B cell (primary cell): ENCODE results near the gene EXT2. TPM values are rescaled to one million over a fixed set of nuclear protein-coding genes. Genes with fewer than 3 reads are reported as not detected.

Experiments used
- ATAC-seq: fragments of 200-7000 bp; cut with Tn5 transposase; one replicate; pipeline ENCODE4 v1.10.0; 2021; ENCODE audit warnings: low read depth, mild to moderate bottlenecking, moderate number of reproducible peaks, moderate library complexity
- CTCF ChIA-PET: fragments of 350-600 bp; sonication (Branson Sonifier 250); formaldehyde crosslinking; loops from one replicate; lab custom pipeline; 2021; ENCODE audit warnings: antibody characterized with exemption, inconsistent platforms; lab: Charles Lee
- POLR2A ChIA-PET: fragments of 350-600 bp; sonication (Branson Sonifier 250); formaldehyde crosslinking; loops from one replicate; lab custom pipeline; 2021; ENCODE audit warnings: antibody characterized with exemption; lab: Charles Lee
- DNase-seq: peaks from one replicate; pipeline ENCODE4 v3.0.0; 2013
- H2AFZ ChIP-seq: 2 replicates; pipeline ENCODE4 v1.6.1; 2012; ENCODE audit warnings: mild to moderate bottlenecking, low read depth, low read length; ENCODE audit not compliant: insufficient read depth, poor library complexity, severe bottlenecking
- H3K27ac ChIP-seq, 2 donors: 1 replicate in 1 of 2; 2 replicates in 1 of 2; pipeline ENCODE4 v1.5.1; 2012 to 2013; ENCODE audit warnings: low read length in 2 of 2, mild to moderate bottlenecking in 2 of 2, moderate library complexity in 1 of 2
- H3K27me3 ChIP-seq, 4 experiments: fragments of 200-600 bp in 1 of 4; sonication (generic) in 1 of 4; replicated peaks in 1 of 4; 1 replicate in 2 of 4; 2 replicates in 2 of 4; pipeline versions ENCODE4 v1.6.1 to v1.7.0; 2013 to 2016; ENCODE audit warnings: low read length in 3 of 4, mild to moderate bottlenecking in 2 of 4, mixed read lengths in 1 of 4, moderate library complexity in 1 of 4; ENCODE audit not compliant: insufficient read depth in 4 of 4, control insufficient read depth in 3 of 4; ENCODE audit errors: control extremely low read depth in 1 of 4
- H3K36me3 ChIP-seq, 2 experiments: replicated peaks in 1 of 2; 1 replicate in 1 of 2; 2 replicates in 1 of 2; pipeline versions ENCODE4 v1.6.1 to v1.7.1; 2013; ENCODE audit warnings: low read length in 1 of 2; ENCODE audit not compliant: insufficient read depth in 2 of 2, control insufficient read depth in 1 of 2; ENCODE audit errors: control extremely low read depth in 1 of 2, extremely low read depth in 1 of 2
- H3K4me1 ChIP-seq, 2 donors: fragments of 200-600 bp in 1 of 2; sonication (generic) in 1 of 2; 1 replicate in 1 of 2; 2 replicates in 1 of 2; pipeline versions ENCODE4 v1.5.1 to v1.6.1; 2013 to 2017; ENCODE audit warnings: low read length in 2 of 2; ENCODE audit not compliant: control insufficient read depth in 2 of 2, insufficient read depth in 2 of 2
- H3K4me2 ChIP-seq: replicated peaks from 2 replicates; pipeline ENCODE3; 2012; ENCODE audit warnings: mild to moderate bottlenecking, low read depth, low read length; ENCODE audit not compliant: poor library complexity, severe bottlenecking
- H3K4me3 ChIP-seq, 5 experiments: fragments of 200-600 bp in 1 of 5; sonication (generic) in 1 of 5; 1 replicate in 3 of 5; 2 replicates in 2 of 5; pipeline versions ENCODE4 v1.5.1 to v1.7.0; 2011 to 2016; ENCODE audit warnings: low read length in 4 of 5, mild to moderate bottlenecking in 4 of 5, low read depth in 2 of 5, control low read depth in 1 of 5, moderate library complexity in 1 of 5; ENCODE audit not compliant: insufficient read depth in 1 of 5; ENCODE audit errors: control extremely low read depth in 1 of 5, extremely low read depth in 1 of 5
- H3K79me2 ChIP-seq: fragments of 200-600 bp; sonication (generic); one replicate; pipeline ENCODE4 v1.6.0; 2016; ENCODE audit warnings: low read length; ENCODE audit not compliant: control insufficient read depth, insufficient read depth
- H3K9ac ChIP-seq: fragments of 200-600 bp; sonication (generic); 2 replicates; pipeline ENCODE4 v1.6.1; 2017; ENCODE audit warnings: mild to moderate bottlenecking, low read length, moderate library complexity
- H3K9me3 ChIP-seq, 3 donors: one replicate each; pipeline versions ENCODE4 v1.6.1 to v1.7.1; 2013; ENCODE audit warnings: low read length in 2 of 3; ENCODE audit not compliant: control insufficient read depth in 2 of 3, insufficient read depth in 1 of 3; ENCODE audit errors: control extremely low read depth in 1 of 3
- H4K20me1 ChIP-seq: 2 replicates; pipeline ENCODE4 v1.6.0; 2012; ENCODE audit warnings: mild to moderate bottlenecking, low read length; ENCODE audit not compliant: insufficient read depth, control insufficient read depth, poor library complexity, severe bottlenecking
- H3K27ac Mint-ChIP-seq: one replicate; pipeline ENCODE4 v1.8.0; 2021; ENCODE audit warnings: mixed read lengths
- H3K27me3 Mint-ChIP-seq: one replicate; pipeline ENCODE4 v1.8.0; 2021; ENCODE audit warnings: mixed read lengths
- H3K4me1 Mint-ChIP-seq: one replicate; pipeline ENCODE4 v1.8.0; 2021; ENCODE audit warnings: mixed read lengths
- H3K4me3 Mint-ChIP-seq: one replicate; pipeline ENCODE4 v1.8.0; 2021; ENCODE audit warnings: mixed read lengths
- H3K9me3 Mint-ChIP-seq: one replicate; pipeline ENCODE4 v1.8.0; 2022; ENCODE audit warnings: mixed read lengths; ENCODE audit not compliant: insufficient read depth
- EZH2 ChIP-seq: IDR thresholded peaks from 2 replicates; pipeline ENCODE4 v1.6.1; 2012; ENCODE audit warnings: borderline replicate concordance, low read depth, mild to moderate bottlenecking, moderate library complexity, low read length; ENCODE audit not compliant: insufficient read depth, poor library complexity, severe bottlenecking
- WGBS: methylation state at CpG from one replicate; pipeline ENCODE4 v1.1.5; 2013; ENCODE audit warnings: missing lambda C conversion rate; ENCODE audit not compliant: insufficient coverage; 5-methylcytosine and 5-hydroxymethylcytosine counted together
- intact Hi-C: fragments of 100-400 bp; cut with micrococcal nuclease; formaldehyde crosslinking; loops from one replicate; pipeline ENCODE4 v1.10.0; 2022
- polyA plus RNA-seq: library from polyadenylated mRNA; depleted of rRNA; stranded (reverse); fragments of >200 nt; gene quantifications from 2 replicates; pipeline ENCODE4 v1.2.3, GENCODE V29; 2012
- total RNA-seq, 2 donors: library from RNA; stranded (reverse); fragments of 120-200 nt in 1 of 2; gene quantifications; 1 replicate in 1 of 2; 2 replicates in 1 of 2; pipeline versions ENCODE4 v1.2.3 to v1.2.4, GENCODE V29; 2013 to 2022
- TF ChIP-seq, protein P1 (sequence below): fragments of 200-600 bp; IDR thresholded peaks from one replicate; pipeline ENCODE4 v1.8.0; 2022; ENCODE audit warnings: antibody characterized with exemption, mild to moderate bottlenecking

The EXT2 gene
- total and polyA plus RNA-seq, 2 donors (not counting 1 experiment from before 2014, with no cell fraction given): 11.0 to 27.8 TPM

DNA sequence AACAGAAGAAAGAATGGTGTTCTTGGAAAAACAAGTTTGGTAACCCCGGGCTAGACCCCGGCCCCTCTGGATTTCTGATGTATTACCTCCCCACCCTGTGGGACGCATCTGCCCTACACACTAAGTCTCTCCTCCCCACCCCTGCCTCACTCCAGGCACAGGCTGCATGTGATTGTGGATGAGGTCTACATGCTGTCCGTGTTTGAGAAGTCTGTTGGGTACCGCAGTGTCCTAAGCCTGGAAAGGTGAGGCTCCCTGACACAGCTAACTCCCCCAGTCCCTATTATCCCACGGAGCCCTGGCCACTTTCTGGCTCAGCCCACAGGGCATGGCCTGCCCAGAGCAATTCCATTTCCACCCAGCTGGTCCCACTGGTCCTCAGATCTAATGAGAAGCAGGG, 16.1 kb upstream of the EXT2 start:
- ATAC-seq (no peak), DNase-seq (no peak)
- H3K4me3 Mint-ChIP-seq: no peak overlapping the region
- ChIA-PET POLR2A (no interaction called here), CTCF (no interaction called here)
- H3K27ac ChIP-seq: no peak overlapping the region
- H3K4me3 ChIP-seq: no peak overlapping the region
- no peak overlapping the region for H3K9ac ChIP-seq
- H3K4me2 ChIP-seq: no peak overlapping the region
- H3K4me1 ChIP-seq: no peaks in the 10 kb centered on the region
- TF ChIP-seq, protein P1, sequence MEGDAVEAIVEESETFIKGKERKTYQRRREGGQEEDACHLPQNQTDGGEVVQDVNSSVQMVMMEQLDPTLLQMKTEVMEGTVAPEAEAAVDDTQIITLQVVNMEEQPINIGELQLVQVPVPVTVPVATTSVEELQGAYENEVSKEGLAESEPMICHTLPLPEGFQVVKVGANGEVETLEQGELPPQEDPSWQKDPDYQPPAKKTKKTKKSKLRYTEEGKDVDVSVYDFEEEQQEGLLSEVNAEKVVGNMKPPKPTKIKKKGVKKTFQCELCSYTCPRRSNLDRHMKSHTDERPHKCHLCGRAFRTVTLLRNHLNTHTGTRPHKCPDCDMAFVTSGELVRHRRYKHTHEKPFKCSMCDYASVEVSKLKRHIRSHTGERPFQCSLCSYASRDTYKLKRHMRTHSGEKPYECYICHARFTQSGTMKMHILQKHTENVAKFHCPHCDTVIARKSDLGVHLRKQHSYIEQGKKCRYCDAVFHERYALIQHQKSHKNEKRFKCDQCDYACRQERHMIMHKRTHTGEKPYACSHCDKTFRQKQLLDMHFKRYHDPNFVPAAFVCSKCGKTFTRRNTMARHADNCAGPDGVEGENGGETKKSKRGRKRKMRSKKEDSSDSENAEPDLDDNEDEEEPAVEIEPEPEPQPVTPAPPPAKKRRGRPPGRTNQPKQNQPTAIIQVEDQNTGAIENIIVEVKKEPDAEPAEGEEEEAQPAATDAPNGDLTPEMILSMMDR: no peak
- TF ChIP-seq EZH2: no peak
- no peaks in the 10 kb centered on the region for H3K27me3 Mint-ChIP-seq
- no peak overlapping the region for H2AFZ ChIP-seq
- H3K27me3 ChIP-seq: no peaks in the 10 kb centered on the region
- H3K79me2 ChIP-seq: no peaks in the 10 kb centered on the region
- intact Hi-C loops: no loop called here
- no peaks in the 10 kb centered on the region for H3K4me1 Mint-ChIP-seq
- H3K27ac Mint-ChIP-seq: no peak overlapping the region
- no peaks in the 10 kb centered on the region for H3K9me3 Mint-ChIP-seq
- WGBS: 100% methylated on average over 2 of the region's 6 CpGs
- no peaks in the 10 kb centered on the region for H4K20me1 ChIP-seq
- peaks cover 1 to 19% of the 10 kb centered on the region in 2 experiments for H3K36me3 ChIP-seq
- H3K9me3 ChIP-seq: no peaks in the 10 kb centered on the region

DNA sequence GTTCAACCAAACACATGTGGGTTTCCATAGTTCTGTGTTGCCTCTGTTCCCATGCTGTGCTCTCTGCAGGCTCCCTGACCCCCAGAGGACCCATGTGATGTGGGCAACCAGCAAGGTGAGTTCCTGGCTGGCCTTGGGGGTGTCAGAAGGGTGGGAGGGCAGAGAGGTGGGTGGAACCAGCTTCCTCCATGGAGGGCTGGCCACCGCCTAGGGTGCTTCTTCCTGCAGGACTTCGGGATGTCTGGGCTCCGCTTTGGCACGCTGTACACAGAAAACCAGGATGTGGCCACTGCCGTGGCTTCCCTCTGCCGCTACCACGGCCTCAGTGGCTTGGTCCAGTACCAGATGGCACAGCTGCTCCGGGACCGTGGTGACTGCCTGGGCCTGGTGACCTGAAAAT, 14.5 kb upstream of the EXT2 start:
- H3K9ac ChIP-seq: no peak overlapping the region
- DNase-seq (no peak), ATAC-seq (no peak)
- H3K9me3 Mint-ChIP-seq: peaks cover 5% of the 10 kb centered on the region
- no peak overlapping the region for H2AFZ ChIP-seq
- WGBS: 96% methylated on average over 7 of the region's 9 CpGs
- H3K36me3 ChIP-seq: peaks cover 1 to 11% of the 10 kb centered on the region in 2 experiments
- H3K79me2 ChIP-seq: no peaks in the 10 kb centered on the region
- no peaks in the 10 kb centered on the region for H3K27me3 ChIP-seq
- H3K27me3 Mint-ChIP-seq: no peaks in the 10 kb centered on the region
- no peaks in the 10 kb centered on the region for H3K4me1 Mint-ChIP-seq
- no peak overlapping the region for H3K4me3 Mint-ChIP-seq
- H4K20me1 ChIP-seq: no peaks in the 10 kb centered on the region
- POLR2A ChIA-PET: no interaction called here
- H3K4me1 ChIP-seq: no peaks in the 10 kb centered on the region
- H3K27ac Mint-ChIP-seq: no peak overlapping the region
- no peak for TF ChIP-seq EZH2
- TF ChIP-seq, protein P1: no peak
- no peak overlapping the region for H3K4me2 ChIP-seq
- CTCF ChIA-PET: interaction anchor here (0.8 to 2.7 kb wide), 3 partner anchors 14 to 23 kb away, joined by 3 to 10 read pairs (median 6); partner anchors contain the start of genes ACCS and EXT2
- no peak overlapping the region for H3K4me3 ChIP-seq
- no peaks in the 10 kb centered on the region for H3K9me3 ChIP-seq
- intact Hi-C loops: no loop called here
- H3K27ac ChIP-seq: no peak overlapping the region
